Measurements from ENCODE around the gene IDS. TPM values are rescaled to one million over a fixed set of nuclear protein-coding genes. Genes with fewer than 3 reads are reported as not detected.

Gene IDS
- 26.3 and 27.8 TPM in 2 replicates for total RNA-seq

GRCh38 chrX:149504915-149505651, at the start of gene IDS:
Gene IDS, minus strand, starts transcription at chrX:149505306. Its CDS starts 169 bp downstream, at chrX:149505137.

GRCh38 chrX:149549701-149550100, 44.6 kb upstream of the IDS start, which contains the start of gene HSFX3:
Gene HSFX3, minus strand, starts transcription at chrX:149549924. Its CDS starts 72 bp downstream, at chrX:149549852.

GRCh38 chrX:149540621-149541520, 35.8 kb upstream of the IDS start, which contains the start of gene EOLA1:
Gene EOLA1, plus strand, starts transcription at chrX:149541012. Its CDS starts 4,619 bp downstream, at chrX:149545631.

Other genes starting within 250 kb of the IDS start
- gene EOLA1, start 35.7 kb upstream of the IDS start, total RNA-seq: 8.4 and 21.3 TPM in 2 replicates
- gene HSFX3, start 44.6 kb upstream of the IDS start, total RNA-seq: not detected in 2 replicates
- not detected in 2 replicates for gene MAGEA9B, start 82.2 kb upstream of the IDS start, total RNA-seq
- gene HSFX2, start 90.0 kb upstream of the IDS start, total RNA-seq: not detected in 2 replicates
- 6.3 TPM in 2 replicates for gene TMEM185A, start 126.5 kb upstream of the IDS start, total RNA-seq
- not detected in 2 replicates for gene MAGEA11, start 206.8 kb upstream of the IDS start, total RNA-seq